Peyer's patch (tissue), 4 donors: ENCODE results near the gene RHOD.

Experiments
- POLR2A ChIP-seq, 2 donors: fragments of 450-650 bp; IDR thresholded peaks; one replicate each; pipeline ENCODE4 v1.5.1; 2017; ENCODE audit warnings: antibody characterized with exemption in 2 of 2, mild to moderate bottlenecking in 2 of 2, moderate library complexity in 2 of 2
- TF ChIP-seq, protein P1 (sequence below), 6 experiments: fragments of 450-650 bp in 4 of 6; fragments of 200-600 bp in 2 of 6; sonication (generic) in 1 of 6; IDR thresholded peaks; one replicate each; pipeline ENCODE4 v1.5.1; 2017 to 2019; ENCODE audit warnings: antibody characterized with exemption in 6 of 6, mild to moderate bottlenecking in 3 of 6, moderate library complexity in 1 of 6

DNA sequence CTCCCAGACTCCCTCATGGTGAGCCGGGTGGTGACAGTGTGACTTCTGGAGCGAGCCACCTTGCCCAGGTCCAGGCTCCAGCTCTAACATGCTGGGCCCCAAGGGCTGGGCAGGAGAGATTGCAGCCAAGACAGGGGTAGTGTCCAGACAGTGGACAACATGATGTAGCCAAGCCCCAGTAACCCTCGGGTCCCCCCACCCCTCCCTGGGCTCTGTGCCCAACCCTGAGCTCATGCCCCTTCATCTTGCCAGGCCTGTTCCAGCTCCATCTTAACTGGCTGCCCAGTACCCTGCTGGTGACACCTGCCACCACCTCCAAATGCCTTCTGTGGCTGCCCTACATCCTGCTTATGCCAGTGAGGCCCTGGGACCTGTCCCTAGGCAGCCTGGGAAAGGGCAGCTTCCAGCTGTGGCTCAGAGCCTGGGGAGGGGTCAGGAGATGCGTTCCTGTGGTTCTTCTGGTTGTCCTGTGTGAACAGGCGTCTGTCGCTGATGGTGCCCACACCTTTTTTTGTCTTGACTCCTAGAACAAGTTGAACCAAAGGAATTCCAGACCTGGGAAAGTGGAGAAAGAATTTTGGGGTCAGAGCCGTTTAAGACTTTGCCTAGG, 46.2 kb upstream of the RHOD start:
- TF ChIP-seq, protein P1, sequence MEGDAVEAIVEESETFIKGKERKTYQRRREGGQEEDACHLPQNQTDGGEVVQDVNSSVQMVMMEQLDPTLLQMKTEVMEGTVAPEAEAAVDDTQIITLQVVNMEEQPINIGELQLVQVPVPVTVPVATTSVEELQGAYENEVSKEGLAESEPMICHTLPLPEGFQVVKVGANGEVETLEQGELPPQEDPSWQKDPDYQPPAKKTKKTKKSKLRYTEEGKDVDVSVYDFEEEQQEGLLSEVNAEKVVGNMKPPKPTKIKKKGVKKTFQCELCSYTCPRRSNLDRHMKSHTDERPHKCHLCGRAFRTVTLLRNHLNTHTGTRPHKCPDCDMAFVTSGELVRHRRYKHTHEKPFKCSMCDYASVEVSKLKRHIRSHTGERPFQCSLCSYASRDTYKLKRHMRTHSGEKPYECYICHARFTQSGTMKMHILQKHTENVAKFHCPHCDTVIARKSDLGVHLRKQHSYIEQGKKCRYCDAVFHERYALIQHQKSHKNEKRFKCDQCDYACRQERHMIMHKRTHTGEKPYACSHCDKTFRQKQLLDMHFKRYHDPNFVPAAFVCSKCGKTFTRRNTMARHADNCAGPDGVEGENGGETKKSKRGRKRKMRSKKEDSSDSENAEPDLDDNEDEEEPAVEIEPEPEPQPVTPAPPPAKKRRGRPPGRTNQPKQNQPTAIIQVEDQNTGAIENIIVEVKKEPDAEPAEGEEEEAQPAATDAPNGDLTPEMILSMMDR (IDR thresholded peaks at IDR 0.05), result no peak
- no peak for TF ChIP-seq POLR2A (IDR thresholded peaks at IDR 0.05)
